ENCODE data around the gene VAV1. TPM values are rescaled to one million over a fixed set of nuclear protein-coding genes. Genes with fewer than 3 reads are reported as not detected.

The VAV1 gene
- total RNA-seq (10 to 100 TPM in 1 of 2 donors, 1 to 10 TPM in 1; 6.3 to 13.3 TPM), polyA plus RNA-seq (1 to 10 TPM in 1 of 2 donors, under 1 TPM in 1; 0.60 to 2.0 TPM)

GRCh38 chr19:6772028-6772865 lies at the start of gene VAV1:
Gene VAV1 (plus strand): TSS chr19:6772708. CDS start chr19:6772808, 100 bp downstream.
- Histone ChIP-seq H3K4me3 (ENCODE audit: low read depth in 1 of 3, low read length in 3 of 3) (peak within 1 kb of the TSS in 2 of 3 donors; percentile 31 to 43), H3K4me1 (ENCODE audit: control insufficient read depth in 4 of 4, insufficient read depth in 4 of 4, low read length in 3 of 4) (peaks cover under 1 to 9% (median 6%) of the 10 kb centered on the region in 4 donors), H3K27ac (ENCODE audit: low read depth in 1 of 2, low read length in 2 of 2) (peak within 1 kb of the TSS; percentile 56 to 72), H3K27me3 (ENCODE audit: control insufficient read depth in 4 of 4, insufficient read depth in 4 of 4, low read length in 3 of 4) (no peaks in the 10 kb centered on the region), H3K9me3 (ENCODE audit: control insufficient read depth in 4 of 4, low read length in 3 of 4) (no peaks in the 10 kb centered on the region), H3K9ac (ENCODE audit: low read depth in 1 of 2, low read length in 2 of 2) (peak within 1 kb of the TSS; percentile 45 to 55), H3K36me3 (ENCODE audit: control insufficient read depth in 4 of 4, insufficient read depth in 3 of 4, low read depth in 1 of 4, low read length in 3 of 4) (no peaks in the 10 kb centered on the region)
- TF ChIP-seq REST (IDR thresholded peaks at IDR 0.05): no peak
- no peak for TF ChIP-seq YY1 (IDR thresholded peaks at IDR 0.05)
- TF ChIP-seq NR2F2 (IDR thresholded peaks at IDR 0.05): no peak
- TF ChIP-seq CTCF (IDR thresholded peaks at IDR 0.05; ENCODE audit: low read depth, low read length, missing input control): peak; percentile 14
- TF ChIP-seq MAX (IDR thresholded peaks at IDR 0.05): no peak
- TF ChIP-seq RXRA (IDR thresholded peaks at IDR 0.05): no peak
- no peak for TF ChIP-seq TAF1 (conservative IDR thresholded peaks at IDR 0.05)
- TF ChIP-seq GABPA (IDR thresholded peaks at IDR 0.05 in 1 of 2, conservative IDR thresholded peaks at IDR 0.05 in 1 of 2): no peak
- TF ChIP-seq HNF4G (IDR thresholded peaks at IDR 0.05): no peak
- 51% methylated on average over 25 of the region's 25 CpGs for WGBS
- no peak for DNase-seq (ENCODE audit: low spot score)

GRCh38 chr19:6723108-6723618 lies 49.3 kb upstream of the VAV1 start:
- H3K9me3 ChIP-seq (ENCODE audit: control insufficient read depth in 4 of 4, low read length in 3 of 4): no peaks in the 10 kb centered on the region
- 13% methylated on average over 13 of the region's 13 CpGs for WGBS
- peak overlapping the region; percentile 67 to 84 for H3K27ac ChIP-seq (ENCODE audit: low read depth in 1 of 2, low read length in 2 of 2)
- peaks cover 0 to 14% (median 6%) of the 10 kb centered on the region in 4 donors for H3K36me3 ChIP-seq (ENCODE audit: control insufficient read depth in 4 of 4, insufficient read depth in 3 of 4, low read depth in 1 of 4, low read length in 3 of 4)
- DNase-seq (ENCODE audit: low spot score): no peak
- H3K27me3 ChIP-seq (ENCODE audit: control insufficient read depth in 4 of 4, insufficient read depth in 4 of 4, low read length in 3 of 4): no peaks in the 10 kb centered on the region
- peak; percentile 42 for TF ChIP-seq YY1 (IDR thresholded peaks at IDR 0.05)
- peak; percentile 60 for TF ChIP-seq SP1 (IDR thresholded peaks at IDR 0.05)
- peak in 1 of 2 donors; percentile 33 for TF ChIP-seq EGR1 (IDR thresholded peaks at IDR 0.05; ENCODE audit: low read depth in 2 of 2)
- TF ChIP-seq HNF4A (conservative IDR thresholded peaks at IDR 0.05): peak; percentile 66 to 73
- no peak for TF ChIP-seq TAF1 (conservative IDR thresholded peaks at IDR 0.05)
- no peak for TF ChIP-seq GABPA (IDR thresholded peaks at IDR 0.05 in 1 of 2, conservative IDR thresholded peaks at IDR 0.05 in 1 of 2)
- TF ChIP-seq ATF3 (IDR thresholded peaks at IDR 0.05): no peak
- peak; percentile 25 for TF ChIP-seq FOXA1 (IDR thresholded peaks at IDR 0.05)
- TF ChIP-seq RXRA (IDR thresholded peaks at IDR 0.05): peak; percentile 79 to 89
- TF ChIP-seq JUND (IDR thresholded peaks at IDR 0.05): peak in 1 of 2 donors; percentile 38
- TF ChIP-seq ZBTB33 (IDR thresholded peaks at IDR 0.05): peak; percentile 23
- peak; percentile 19 for TF ChIP-seq NR2F2 (IDR thresholded peaks at IDR 0.05)
- no peak for TF ChIP-seq REST (IDR thresholded peaks at IDR 0.05)
- peak; percentile 81 for TF ChIP-seq MAX (IDR thresholded peaks at IDR 0.05)
- no peak overlapping the region for H3K9ac ChIP-seq (ENCODE audit: low read depth in 1 of 2, low read length in 2 of 2)
- H3K4me1 ChIP-seq (ENCODE audit: control insufficient read depth in 4 of 4, insufficient read depth in 4 of 4, low read length in 3 of 4): peaks cover 5 to 51% (median 39%) of the 10 kb centered on the region in 4 donors
- H3K4me3 ChIP-seq (ENCODE audit: low read depth in 1 of 3, low read length in 3 of 3): peak overlapping the region in 2 of 3 donors; percentile 26 to 44
